Measurements from ENCODE around the gene NHSL2.

The NHSL2 gene

GRCh38 chrX:72071213-72071612 is 160.6 kb downstream of the NHSL2 start:
- H2AFZ ChIP-seq (ENCODE audit: low read depth, low read length): no peak overlapping the region
- no peaks in the 10 kb centered on the region for H3K79me2 ChIP-seq (ENCODE audit: low read length)
- no peak overlapping the region for H3K27ac ChIP-seq (ENCODE audit: low read length)
- peaks cover 18% of the 10 kb centered on the region; the same call in 1 of the 2 replicates for H3K27me3 ChIP-seq (ENCODE audit: low read depth, low read length)
- no peaks in the 10 kb centered on the region for H3K36me3 ChIP-seq (replicated peaks; ENCODE audit: low read depth, low read length)
- H4K20me1 ChIP-seq (ENCODE audit: insufficient read depth, low read length): no peaks in the 10 kb centered on the region
- H3K9ac ChIP-seq (ENCODE audit: low read length): no peak overlapping the region
- H3K4me3 ChIP-seq (ENCODE audit: low read length): no peak overlapping the region
- no peaks in the 10 kb centered on the region for H3K9me3 ChIP-seq (ENCODE audit: insufficient read depth, low read length)
- H3K4me1 ChIP-seq (ENCODE audit: low read length): no peaks in the 10 kb centered on the region
- no peak overlapping the region for H3K4me2 ChIP-seq (ENCODE audit: low read length)
- TF ChIP-seq CTCF (IDR thresholded peaks at IDR 0.05; ENCODE audit: low read depth, low read length) (no peak), EZH2phosphoT487 (IDR thresholded peaks at IDR 0.05; ENCODE audit: low read depth) (no peak)

GRCh38 chrX:72073633-72074032 is 163.0 kb downstream of the NHSL2 start:
- Histone ChIP-seq H3K27me3 (ENCODE audit: low read depth, low read length) (peaks cover 13% of the 10 kb centered on the region; the same call in 1 of the 2 replicates), H3K9me3 (ENCODE audit: insufficient read depth, low read length) (no peaks in the 10 kb centered on the region)
- TF ChIP-seq CTCF (IDR thresholded peaks at IDR 0.05; ENCODE audit: low read depth, low read length) (no peak), EZH2phosphoT487 (IDR thresholded peaks at IDR 0.05; ENCODE audit: low read depth) (no peak)

GRCh38 chrX:72078411-72078810 is 167.8 kb downstream of the NHSL2 start:
- Histone ChIP-seq H3K4me3 (ENCODE audit: low read length) (no peak overlapping the region), H3K4me1 (ENCODE audit: low read length) (no peaks in the 10 kb centered on the region), H3K9ac (ENCODE audit: low read length) (no peak overlapping the region), H3K9me3 (ENCODE audit: insufficient read depth, low read length) (no peaks in the 10 kb centered on the region), H4K20me1 (ENCODE audit: insufficient read depth, low read length) (no peaks in the 10 kb centered on the region), H3K27me3 (ENCODE audit: low read depth, low read length) (no peaks in the 10 kb centered on the region), H2AFZ (ENCODE audit: low read depth, low read length) (no peak overlapping the region), H3K27ac (ENCODE audit: low read length) (no peak overlapping the region), H3K79me2 (ENCODE audit: low read length) (no peaks in the 10 kb centered on the region), H3K4me2 (ENCODE audit: low read length) (no peak overlapping the region), H3K36me3 (replicated peaks; ENCODE audit: low read depth, low read length) (no peaks in the 10 kb centered on the region)
- TF ChIP-seq EZH2phosphoT487 (IDR thresholded peaks at IDR 0.05; ENCODE audit: low read depth): no peak
- TF ChIP-seq CTCF (IDR thresholded peaks at IDR 0.05; ENCODE audit: low read depth, low read length): no peak

More at GRCh38 chrX:72073633-72074032, 163.0 kb downstream of the NHSL2 start:
- no peak overlapping the region for H3K4me2 ChIP-seq (ENCODE audit: low read length)
- no peak overlapping the region for H3K9ac ChIP-seq (ENCODE audit: low read length)
- H3K4me1 ChIP-seq (ENCODE audit: low read length): no peaks in the 10 kb centered on the region
- H3K4me3 ChIP-seq (ENCODE audit: low read length): no peak overlapping the region
- no peaks in the 10 kb centered on the region for H3K79me2 ChIP-seq (ENCODE audit: low read length)
- H3K27ac ChIP-seq (ENCODE audit: low read length): no peak overlapping the region
- H2AFZ ChIP-seq (ENCODE audit: low read depth, low read length): no peak overlapping the region
- H3K36me3 ChIP-seq (replicated peaks; ENCODE audit: low read depth, low read length): no peaks in the 10 kb centered on the region
- no peaks in the 10 kb centered on the region for H4K20me1 ChIP-seq (ENCODE audit: insufficient read depth, low read length)

GRCh38 chrX:72079607-72080006 is 169.0 kb downstream of the NHSL2 start:
- no peaks in the 10 kb centered on the region for H3K27me3 ChIP-seq (ENCODE audit: low read depth, low read length)

More at GRCh38 chrX:72079607-72080006, 169.0 kb downstream of the NHSL2 start:
- TF ChIP-seq CTCF (IDR thresholded peaks at IDR 0.05; ENCODE audit: low read depth, low read length): no peak
- TF ChIP-seq EZH2phosphoT487 (IDR thresholded peaks at IDR 0.05; ENCODE audit: low read depth): no peak
- no peaks in the 10 kb centered on the region for H3K79me2 ChIP-seq (ENCODE audit: low read length)
- no peaks in the 10 kb centered on the region for H3K36me3 ChIP-seq (replicated peaks; ENCODE audit: low read depth, low read length)
- no peaks in the 10 kb centered on the region for H3K4me1 ChIP-seq (ENCODE audit: low read length)
- H3K4me3 ChIP-seq (ENCODE audit: low read length): no peak overlapping the region
- no peak overlapping the region for H3K4me2 ChIP-seq (ENCODE audit: low read length)
- H3K9me3 ChIP-seq (ENCODE audit: insufficient read depth, low read length): no peaks in the 10 kb centered on the region
- H3K27ac ChIP-seq (ENCODE audit: low read length): no peak overlapping the region
- H3K9ac ChIP-seq (ENCODE audit: low read length): no peak overlapping the region
- H2AFZ ChIP-seq (ENCODE audit: low read depth, low read length): no peak overlapping the region
- H4K20me1 ChIP-seq (ENCODE audit: insufficient read depth, low read length): no peaks in the 10 kb centered on the region
